Epidermal melanocyte (primary cell): Measurements from ENCODE around the gene C20orf141.
"Not testable (repeated sequence)": the region's sequence is repeated elsewhere in the genome, so short reads cannot be mapped to it uniquely, and the experiment has no call there.

Experiments
- DNase-seq: peaks from one replicate; pipeline ENCODE4 v3.0.0; 2011; ENCODE audit warnings: low spot score; ENCODE audit not compliant: insufficient read length

The C20orf141 gene

DNA sequence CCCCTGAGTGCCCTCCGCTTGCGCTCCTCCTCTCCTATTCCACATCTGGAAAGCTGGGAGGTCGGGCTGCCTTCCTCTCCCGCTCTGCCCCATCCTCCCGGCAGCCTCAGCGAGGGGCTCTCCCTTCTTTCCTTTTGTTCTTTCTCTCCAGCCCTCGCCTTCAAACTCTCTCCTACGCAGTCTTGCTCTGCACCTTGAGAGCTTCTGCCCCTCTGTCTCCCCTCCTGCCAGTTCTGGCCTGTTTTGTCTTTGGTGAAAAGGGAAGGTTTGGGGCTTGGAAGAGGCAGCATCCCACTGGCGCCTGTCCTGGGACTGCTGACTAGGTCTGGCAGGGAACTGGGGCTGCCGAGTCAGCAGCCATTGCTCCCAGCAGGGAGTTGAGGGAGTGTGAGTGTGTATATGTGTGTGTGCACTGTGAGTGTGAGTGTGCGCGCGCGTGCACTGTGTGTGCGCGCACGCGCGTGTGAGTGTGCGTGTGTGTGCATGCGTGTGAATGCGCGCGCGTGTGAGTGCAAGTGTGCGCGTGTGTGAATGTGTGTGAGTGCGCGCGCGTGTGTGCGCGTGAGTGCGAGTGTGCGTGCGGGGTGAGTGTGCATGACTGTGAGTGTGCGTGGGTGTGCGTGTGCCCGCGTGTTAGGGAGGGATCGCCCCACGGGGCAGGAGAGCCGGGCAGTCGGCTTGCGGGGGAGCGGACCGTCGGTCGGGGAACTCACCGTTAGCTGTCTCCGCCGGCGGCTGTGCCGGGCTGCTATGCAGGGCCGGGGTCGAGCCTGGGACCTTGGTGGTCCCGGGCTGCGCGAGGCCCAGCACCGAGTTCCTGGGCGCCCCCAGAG is 14.9 kb upstream of the C20orf141 start:
- DNase-seq: no peak

GRCh38 chr20:2800521-2801285 is 14.1 kb upstream of the C20orf141 start, which contains the start of gene CPXM1:
Gene CPXM1 (minus strand): TSS chr20:2800627. CDS start chr20:2800572, 55 bp downstream.
- DNase-seq: peak; percentile 5

DNA sequence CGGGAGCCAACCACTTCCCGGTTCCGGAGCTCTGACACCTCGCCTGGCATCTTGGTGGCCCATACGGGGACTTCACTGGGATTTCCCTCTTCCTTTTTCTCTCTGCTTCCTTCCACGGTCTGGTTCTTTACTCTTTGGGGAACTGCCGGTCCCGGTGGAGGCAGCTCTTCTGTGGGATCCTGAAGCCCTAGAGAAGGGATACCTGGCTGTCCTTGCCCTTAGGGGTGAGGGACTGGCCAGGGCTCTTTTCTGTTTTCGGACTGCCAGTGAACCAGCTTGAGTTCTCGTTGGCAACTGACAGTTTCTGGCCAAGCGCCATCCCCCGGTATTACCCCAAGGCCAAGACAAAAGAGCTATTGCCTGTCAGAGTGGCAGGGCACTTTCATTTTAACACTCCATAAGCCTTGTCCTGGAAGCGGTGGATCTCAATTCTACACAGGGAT is 13.5 kb upstream of the C20orf141 start:
- DNase-seq: no peak

- DNase-seq: no peak
These were observed 10.6 kb upstream of the C20orf141 start for GRCh38 chr20:2804041-2804828.

GRCh38 chr20:2804852-2805688 is 9.7 kb upstream of the C20orf141 start:
- no peak for DNase-seq

- DNase-seq: no peak
These were observed 9.0 kb upstream of the C20orf141 start for GRCh38 chr20:2805689-2806350.

DNA sequence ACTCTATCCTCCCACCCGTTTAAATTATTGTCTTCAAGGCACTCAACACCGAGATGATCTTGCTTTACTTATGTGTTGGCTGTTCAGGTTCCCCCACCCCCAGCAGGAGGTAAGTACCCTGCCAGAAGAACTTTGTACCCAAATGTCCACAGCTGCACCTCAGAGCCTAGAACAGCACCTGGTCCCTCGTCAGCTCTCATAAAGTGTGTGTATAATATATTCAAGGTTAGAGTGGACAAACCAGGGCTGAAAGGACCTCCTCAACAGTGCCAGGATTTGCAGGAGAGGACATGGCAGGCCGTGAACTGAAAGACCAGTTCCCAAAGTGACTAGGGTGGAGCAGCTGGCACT is 8.5 kb upstream of the C20orf141 start:
- DNase-seq: no peak

DNA sequence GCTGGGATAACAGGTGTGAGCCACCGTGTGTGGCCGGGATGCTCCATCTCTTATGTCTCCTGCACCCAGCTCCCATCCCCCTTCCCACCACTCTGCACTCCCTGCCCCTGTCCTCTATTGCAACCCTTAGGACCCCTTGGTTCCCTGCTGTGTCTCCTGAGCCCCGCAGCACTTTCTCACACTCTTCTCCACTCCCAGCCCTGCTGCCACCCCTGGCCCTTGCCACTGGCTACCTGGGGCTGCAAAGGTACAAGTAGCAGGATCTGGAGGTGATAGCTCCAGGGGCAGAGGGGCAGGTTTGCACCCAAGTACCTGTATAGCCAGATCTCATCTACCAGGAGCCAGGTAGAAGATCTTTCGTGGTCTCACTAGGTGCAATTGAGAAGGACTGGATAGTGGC is 7.8 kb upstream of the C20orf141 start:
- DNase-seq: no peak

DNA sequence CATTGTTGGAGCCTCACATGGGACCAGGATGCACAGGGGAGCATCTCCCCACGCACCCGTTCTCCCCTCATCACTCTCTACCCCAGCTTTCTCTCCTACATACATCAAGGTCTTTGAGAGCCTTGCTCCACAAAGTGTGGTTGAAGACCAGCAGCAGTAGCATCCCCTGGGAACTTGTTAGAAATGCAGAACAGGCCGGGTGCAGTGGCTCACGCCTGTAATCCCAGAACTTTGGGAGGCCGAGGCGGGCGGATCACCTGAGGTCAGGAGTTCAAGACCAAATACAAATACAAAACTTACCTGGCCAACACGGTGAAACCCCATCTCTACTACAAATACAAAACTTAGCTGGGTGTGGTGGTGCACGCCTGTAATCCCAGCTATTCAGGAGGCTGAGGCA is 6.9 kb upstream of the C20orf141 start:
- DNase-seq: not testable (repeated sequence)

DNA sequence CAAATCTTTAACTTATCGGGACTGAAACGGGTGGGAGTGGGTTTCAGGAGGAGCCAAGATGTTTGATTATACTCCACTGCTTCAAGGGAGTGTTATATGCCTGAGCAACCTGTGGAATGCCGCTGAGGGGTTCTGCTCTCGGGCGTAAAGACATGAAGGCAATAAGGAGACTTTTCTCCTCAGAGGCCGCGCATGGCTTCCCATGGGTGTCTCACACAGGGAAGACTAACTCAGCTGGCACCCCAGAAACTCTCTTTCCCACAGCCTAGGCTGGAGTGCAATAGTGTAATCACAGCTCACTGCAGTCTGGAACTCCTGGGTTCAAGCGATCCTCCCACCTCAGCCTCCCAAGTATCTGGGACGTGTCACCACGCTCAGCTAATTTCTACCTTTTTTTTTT is 5.1 kb upstream of the C20orf141 start:
- no peak for DNase-seq

DNA sequence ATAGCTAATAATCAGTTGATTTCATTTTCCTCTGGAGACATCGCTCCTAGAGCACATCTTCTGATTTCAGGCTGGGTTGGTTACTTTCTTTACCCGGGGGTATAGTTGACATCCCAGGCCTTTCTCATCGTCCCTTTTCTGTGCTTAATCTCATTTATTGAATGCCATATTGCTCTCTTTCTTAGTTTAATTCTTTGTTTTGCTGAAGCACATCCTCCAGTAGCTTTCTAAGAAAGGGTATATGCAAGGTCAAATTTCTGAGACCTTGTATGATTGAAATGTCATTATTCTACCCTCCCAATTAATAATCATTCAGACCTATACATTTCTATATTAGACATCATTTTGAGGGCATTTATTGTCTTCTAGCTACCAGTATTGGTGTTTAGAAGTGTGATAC is 2.6 kb upstream of the C20orf141 start:
- DNase-seq: no peak

GRCh38 chr20:2814076-2814475 is 711 bp upstream of the C20orf141 start:
- no peak for DNase-seq

DNA sequence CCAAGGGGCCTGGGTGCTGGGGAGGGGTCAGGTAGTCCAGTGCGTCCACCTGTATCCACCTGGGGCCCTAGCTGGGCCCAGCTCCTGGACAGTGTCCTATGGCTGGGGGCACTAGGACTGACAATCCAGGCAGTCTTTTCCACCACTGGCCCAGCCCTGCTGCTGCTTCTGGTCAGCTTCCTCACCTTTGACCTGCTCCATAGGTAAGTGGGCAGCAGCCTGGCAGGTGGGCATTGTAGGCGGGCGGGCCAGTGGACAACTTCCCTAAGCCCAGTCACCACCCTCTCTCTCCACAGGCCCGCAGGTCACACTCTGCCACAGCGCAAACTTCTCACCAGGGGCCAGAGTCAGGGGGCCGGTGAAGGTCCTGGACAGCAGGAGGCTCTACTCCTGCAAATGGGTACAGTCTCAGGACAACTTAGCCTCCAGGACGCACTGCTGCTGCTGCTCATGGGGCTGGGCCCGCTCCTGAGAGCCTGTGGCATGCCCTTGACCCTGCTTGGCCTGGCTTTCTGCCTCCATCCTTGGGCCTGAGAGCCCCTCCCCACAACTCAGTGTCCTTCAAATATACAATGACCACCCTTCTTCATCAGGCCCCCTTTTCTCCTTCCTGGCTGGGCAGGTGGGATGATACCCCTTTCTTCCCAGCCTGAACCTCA is 584 bp downstream of the C20orf141 start:
- no peak for DNase-seq

DNA sequence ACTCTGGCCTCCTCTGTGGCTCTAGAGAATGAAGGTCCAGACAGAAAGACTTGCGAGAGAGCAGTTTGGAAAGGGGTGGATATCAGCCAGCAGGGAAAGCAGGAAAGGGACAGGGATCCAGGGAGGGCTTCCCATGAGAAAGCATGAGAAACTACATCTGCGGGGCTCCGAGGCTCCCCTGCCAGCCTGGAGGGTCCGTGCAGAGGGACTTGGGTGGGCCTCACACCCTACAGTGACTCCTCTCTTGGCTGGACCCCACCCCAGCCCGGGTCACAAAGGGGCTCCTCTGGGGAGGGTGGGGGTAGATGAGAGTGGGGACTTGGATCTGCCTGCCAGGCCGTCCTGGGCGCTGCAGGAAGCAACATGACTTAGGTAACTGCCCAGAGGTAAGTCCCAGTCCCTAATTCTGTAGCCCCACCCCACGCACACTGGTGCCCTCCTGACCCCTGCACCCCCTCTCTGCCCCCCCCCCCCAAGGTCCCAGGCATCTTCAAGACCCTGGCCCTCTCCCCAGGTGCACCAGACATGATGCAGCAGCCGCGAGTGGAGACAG is 1.3 kb downstream of the C20orf141 start, which contains the start of gene TMEM239:
Gene TMEM239, plus strand, starts transcription at position 335 of the 553 bp plus-strand sequence. Its CDS starts 191 bp downstream, at position 526.
- DNase-seq: no peak

DNA sequence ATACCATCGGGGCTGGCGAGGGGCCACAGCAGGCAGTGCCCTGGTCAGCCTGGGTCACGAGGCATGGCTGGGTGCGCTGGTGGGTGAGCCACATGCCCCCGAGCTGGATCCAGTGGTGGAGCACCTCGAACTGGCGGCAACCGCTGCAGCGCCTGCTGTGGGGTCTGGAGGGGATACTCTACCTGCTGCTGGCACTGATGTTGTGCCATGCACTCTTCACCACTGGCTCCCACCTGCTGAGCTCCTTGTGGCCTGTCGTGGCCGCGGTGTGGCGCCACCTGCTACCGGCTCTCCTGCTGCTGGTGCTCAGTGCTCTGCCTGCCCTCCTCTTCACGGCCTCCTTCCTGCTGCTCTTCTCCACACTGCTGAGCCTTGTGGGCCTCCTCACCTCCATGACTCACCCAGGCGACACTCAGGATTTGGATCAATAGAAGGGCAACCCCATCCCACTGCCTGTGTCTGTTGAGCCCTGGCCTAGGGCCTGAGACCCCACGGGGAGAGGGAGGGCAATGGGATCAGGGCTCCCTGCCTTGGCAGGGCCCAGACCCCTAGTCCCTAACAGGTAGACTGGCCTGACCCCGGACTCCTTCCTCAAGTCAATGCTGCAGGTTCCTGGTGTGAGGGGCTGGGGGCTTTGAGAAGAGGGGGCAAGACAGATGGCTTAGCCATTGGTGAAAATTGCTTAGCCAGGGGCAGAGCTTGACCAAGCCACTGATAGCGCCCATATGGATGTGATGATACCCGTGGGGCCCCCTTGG is 2.0 kb downstream of the C20orf141 start:
- no peak for DNase-seq

DNA sequence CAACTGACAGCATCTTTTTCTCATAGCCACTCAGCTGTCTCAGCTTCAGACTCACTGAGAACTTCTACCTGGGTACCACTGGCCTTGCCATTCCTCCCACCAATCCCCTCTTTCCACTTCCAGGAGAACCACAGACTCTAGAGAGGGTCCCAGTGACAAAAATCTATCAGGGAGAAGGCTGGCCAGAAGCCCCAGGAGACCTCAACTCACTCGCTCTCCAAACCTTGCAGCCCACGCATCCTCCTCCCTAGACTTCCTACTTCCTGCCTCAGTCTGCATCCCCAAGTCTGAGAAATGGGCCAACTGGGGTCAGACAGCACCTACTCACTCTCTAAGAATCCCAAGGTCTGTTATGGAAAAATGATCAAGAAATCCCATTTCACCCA is 2.5 kb downstream of the C20orf141 start:
- no peak for DNase-seq

DNA sequence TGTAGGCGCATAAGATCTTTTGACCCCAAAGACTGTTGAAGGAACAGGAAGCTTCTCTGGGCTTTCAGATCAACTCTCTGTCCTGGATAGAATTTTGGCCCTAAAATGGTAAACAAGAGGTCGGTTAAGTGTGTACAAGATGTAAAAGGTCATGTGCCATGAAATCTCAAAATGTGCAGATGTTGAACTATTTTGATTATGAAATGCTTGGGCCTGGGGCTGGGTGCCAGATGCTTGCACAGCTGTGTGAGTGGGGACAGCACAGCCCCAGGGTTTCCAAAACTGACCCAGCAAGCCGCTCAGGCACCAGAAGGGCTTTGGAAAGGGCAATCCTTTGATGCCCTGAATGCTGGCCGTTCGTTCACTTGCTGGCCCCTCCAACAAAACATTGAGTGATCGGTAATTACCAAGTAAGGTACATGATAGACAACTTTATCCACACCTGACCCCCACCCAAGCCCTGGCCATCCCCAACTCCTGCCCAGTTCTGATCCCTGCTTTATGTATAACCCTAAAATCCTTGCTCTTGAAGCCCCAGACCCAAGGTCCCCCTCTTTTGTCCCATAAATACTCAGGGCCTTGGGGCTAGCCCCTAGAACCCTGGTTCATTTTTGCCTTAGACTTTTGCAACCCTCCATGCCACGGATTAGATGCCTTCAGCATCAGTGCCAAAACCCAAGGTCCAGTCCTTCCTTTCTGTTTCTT is 3.3 kb downstream of the C20orf141 start:
- DNase-seq: no peak
